ENCODE results near the gene FGF19. TPM values are rescaled to one million over a fixed set of nuclear protein-coding genes. Genes with fewer than 3 reads are reported as not detected.
A peak's percentile ranks its signal among the peaks of the same experiment; 100 is the strongest.

The FGF19 gene
- total RNA-seq, 1 experiment from 2014 or later = not detected

DNA sequence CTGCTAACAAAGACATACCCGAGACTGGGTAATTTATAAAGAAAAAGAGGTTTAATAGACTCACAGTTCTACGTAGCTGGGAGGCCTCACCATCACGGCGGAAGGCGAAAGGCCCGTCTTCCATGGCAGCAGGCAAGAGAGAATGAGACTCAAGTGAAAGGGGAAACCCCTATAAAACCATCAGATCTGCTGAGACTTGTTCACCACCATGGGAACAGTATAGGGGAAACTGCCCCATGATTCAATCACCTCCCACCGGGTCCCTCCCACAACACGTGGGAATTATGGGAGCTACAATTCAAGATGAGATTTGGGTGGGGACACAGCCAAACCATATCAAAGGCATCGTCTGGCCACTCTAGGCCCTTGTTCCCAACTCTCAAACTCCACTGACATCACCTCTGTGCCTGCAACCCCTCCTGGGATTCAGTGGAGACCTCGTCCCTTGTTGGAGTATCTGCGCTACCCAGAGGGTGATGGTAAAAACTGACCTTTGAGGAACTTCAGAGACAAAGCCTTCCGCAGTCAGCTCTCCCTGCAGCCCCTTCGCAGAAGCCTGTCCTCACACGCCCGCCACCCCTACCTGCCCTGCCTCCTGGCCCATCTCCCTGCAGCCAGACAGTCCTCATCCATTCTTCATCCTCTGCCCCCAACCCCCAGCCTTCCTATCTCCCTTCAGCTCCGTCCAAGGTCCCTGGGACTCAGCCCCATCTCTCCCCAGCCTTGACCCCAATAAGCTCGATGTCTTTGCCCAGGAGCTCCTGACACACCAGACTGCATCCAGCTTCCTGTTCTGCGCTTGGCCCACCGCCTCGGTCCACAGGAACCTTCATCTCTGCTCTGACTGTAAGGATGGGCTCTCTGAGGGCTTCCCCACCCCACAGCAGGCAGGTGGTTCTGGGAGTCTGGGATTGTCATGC, 47.0 kb downstream of the FGF19 start:
- DNase-seq (ENCODE audit: low spot score) = no peak

DNA sequence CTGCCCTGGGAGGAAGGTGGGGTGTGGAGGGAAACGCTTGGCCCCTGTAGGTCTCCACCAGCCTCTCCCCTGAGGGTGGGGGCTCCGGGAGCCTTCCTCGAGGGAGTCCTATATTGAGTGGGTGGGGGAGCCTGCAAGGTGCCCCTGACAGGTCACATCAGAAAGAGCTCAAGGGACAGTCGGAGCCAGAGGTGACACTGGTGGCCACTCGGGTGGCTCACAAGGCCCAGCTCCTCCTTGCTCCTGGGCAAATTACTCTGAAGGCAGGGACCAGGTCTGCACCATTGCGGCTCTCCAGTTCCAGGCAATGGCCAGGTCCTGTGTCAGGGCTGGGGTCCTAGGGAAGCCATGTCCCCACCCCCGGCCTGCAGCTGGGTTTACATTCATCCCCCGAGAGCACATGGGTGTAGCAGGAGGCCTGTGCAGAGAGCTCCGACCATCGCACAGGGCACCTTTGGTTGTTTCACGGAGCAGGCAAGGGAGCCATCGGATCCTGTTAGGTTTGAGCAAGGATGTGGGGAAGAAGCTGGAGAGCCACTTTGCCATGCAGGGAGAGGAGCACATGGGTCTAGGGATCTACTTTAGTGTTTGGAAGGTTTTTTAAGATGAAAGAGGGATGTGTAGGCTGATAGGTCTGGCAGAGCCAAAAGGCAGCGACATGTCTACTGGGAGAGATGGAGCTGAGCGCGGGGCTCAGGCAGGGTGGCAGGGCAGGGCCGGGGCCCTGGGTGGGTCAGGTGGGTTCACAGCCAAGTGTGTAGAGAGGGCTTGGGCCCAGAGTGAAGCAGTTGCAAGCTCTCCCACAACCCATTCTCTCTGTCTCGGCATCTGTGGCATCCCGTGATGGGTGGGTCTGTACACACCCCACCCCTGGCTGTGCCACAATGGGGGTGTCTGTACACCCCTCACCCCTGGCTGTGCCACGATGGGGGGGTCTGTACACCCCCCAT, 48.1 kb downstream of the FGF19 start:
- DNase-seq (ENCODE audit: low spot score) = no peak

DNA sequence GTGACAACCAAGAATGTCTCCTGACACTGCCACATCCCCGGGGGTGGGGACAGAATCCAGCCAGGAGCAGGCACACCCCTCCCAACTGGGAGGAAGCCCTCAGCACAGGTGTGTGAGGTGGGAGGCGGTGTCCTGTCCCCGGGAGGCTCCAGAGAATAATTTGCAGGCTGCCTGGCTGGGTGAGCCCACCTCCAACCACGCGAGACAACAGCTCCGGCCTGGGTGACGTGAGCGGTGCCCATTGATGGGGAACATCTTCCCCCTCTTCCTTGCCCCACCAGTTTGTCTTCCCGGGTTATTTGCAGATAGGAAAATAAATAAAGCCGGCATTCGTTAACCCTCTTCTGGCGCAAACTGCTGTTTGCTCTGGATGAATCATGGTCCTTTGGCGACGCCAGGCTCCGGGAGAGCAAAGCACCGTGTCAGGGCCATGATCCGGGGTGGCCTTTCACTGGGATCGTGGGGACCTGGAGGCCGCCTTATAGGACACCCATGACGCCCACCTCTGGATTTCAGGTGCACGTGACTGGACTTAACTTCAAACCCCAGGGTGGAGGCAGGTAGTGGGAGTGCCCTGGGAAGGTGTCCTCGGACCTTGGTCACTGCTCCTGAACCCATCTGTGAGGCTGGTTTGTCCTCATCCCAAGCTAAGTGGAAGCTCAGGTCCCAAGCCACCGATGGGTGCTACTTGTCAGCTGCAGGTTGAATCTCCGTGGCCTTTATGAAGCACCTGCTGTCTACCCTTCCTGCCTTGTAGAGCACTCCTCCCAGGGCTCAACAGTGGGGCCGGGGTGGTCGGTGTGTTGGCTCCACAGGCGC, 49.0 kb downstream of the FGF19 start:
- peak; percentile 66 for DNase-seq (ENCODE audit: low spot score)

DNA sequence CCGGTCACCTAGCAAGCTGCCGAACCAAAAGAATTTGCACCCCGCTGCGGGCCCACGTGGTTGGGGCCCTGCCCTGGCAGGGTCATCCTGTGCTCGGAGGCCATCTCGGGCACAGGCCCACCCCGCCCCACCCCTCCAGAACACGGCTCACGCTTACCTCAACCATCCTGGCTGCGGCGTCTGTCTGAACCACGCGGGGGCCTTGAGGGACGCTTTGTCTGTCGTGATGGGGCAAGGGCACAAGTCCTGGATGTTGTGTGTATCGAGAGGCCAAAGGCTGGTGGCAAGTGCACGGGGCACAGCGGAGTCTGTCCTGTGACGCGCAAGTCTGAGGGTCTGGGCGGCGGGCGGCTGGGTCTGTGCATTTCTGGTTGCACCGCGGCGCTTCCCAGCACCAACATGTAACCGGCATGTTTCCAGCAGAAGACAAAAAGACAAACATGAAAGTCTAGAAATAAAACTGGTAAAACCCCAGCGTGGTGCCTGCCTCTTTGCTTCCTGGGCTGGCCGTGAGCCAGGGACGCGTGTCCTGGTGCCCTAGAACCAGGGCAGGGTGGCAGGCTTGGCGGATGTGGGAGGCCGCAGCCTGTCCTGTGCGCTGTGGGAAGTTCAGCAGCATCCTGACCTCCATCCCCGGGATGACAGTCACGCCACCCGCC, 49.7 kb downstream of the FGF19 start:
- DNase-seq (ENCODE audit: low spot score) = peak; percentile 42

DNA sequence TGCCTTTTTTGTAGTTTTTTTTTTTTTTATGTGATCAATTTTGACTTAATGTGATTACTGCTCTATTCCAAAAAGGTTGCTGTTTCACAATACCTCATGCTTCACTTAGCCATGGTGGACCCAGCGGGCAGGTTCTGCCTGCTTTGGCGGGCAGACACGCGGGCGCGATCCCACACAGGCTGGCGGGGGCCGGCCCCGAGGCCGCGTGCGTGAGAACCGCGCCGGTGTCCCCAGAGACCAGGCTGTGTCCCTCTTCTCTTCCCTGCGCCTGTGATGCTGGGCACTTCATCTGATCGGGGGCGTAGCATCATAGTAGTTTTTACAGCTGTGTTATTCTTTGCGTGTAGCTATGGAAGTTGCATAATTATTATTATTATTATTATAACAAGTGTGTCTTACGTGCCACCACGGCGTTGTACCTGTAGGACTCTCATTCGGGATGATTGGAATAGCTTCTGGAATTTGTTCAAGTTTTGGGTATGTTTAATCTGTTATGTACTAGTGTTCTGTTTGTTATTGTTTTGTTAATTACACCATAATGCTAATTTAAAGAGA, 50.3 kb downstream of the FGF19 start:
- no peak for DNase-seq (ENCODE audit: low spot score)

DNA sequence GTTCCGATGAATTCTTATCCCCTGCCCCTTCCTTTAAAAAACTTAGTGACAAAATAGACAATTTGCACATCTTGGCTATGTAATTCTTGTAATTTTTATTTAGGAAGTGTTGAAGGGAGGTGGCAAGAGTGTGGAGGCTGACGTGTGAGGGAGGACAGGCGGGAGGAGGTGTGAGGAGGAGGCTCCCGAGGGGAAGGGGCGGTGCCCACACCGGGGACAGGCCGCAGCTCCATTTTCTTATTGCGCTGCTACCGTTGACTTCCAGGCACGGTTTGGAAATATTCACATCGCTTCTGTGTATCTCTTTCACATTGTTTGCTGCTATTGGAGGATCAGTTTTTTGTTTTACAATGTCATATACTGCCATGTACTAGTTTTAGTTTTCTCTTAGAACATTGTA, 50.8 kb downstream of the FGF19 start:
- DNase-seq (ENCODE audit: low spot score) = no peak

DNA sequence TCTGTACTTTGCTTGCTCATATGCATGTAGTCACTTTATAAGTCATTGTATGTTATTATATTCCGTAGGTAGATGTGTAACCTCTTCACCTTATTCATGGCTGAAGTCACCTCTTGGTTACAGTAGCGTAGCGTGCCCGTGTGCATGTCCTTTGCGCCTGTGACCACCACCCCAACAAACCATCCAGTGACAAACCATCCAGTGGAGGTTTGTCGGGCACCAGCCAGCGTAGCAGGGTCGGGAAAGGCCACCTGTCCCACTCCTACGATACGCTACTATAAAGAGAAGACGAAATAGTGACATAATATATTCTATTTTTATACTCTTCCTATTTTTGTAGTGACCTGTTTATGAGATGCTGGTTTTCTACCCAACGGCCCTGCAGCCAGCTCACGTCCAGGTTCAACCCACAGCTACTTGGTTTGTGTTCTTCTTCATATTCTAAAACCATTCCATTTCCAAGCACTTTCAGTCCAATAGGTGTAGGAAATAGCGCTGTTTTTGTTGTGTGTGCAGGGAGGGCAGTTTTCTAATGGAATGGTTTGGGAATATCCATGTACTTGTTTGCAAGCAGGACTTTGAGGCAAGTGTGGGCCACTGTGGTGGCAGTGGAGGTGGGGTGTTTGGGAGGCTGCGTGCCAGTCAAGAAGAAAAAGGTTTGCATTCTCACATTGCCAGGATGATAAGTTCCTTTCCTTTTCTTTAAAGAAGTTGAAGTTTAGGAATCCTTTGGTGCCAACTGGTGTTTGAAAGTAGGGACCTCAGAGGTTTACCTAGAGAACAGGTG, 51.8 kb downstream of the FGF19 start:
- no peak for DNase-seq (ENCODE audit: low spot score)

DNA sequence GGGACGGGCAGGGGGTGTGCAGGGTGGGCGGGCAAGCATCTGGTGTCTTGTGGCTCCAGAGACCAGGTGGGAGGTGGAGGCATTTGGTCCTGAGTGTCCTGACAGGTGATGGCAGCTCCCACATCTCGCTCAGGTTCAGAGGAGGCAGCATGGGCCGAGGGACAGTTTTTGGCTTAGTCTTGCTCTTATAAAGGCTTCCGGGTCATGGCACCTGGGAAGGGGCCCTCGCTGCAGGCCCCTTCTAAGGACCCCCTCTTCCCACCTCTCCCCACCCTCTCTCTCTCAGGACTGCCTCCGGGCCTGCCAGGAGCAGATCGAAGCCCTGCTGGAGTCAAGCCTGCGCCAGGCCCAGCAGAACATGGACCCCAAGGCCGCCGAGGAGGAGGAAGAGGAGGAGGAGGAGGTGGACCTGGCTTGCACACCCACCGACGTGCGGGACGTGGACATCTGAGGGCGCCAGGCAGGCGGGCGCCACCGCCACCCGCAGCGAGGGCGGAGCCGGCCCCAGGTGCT, 52.9 kb downstream of the FGF19 start:
- no peak for DNase-seq (ENCODE audit: low spot score)

DNA sequence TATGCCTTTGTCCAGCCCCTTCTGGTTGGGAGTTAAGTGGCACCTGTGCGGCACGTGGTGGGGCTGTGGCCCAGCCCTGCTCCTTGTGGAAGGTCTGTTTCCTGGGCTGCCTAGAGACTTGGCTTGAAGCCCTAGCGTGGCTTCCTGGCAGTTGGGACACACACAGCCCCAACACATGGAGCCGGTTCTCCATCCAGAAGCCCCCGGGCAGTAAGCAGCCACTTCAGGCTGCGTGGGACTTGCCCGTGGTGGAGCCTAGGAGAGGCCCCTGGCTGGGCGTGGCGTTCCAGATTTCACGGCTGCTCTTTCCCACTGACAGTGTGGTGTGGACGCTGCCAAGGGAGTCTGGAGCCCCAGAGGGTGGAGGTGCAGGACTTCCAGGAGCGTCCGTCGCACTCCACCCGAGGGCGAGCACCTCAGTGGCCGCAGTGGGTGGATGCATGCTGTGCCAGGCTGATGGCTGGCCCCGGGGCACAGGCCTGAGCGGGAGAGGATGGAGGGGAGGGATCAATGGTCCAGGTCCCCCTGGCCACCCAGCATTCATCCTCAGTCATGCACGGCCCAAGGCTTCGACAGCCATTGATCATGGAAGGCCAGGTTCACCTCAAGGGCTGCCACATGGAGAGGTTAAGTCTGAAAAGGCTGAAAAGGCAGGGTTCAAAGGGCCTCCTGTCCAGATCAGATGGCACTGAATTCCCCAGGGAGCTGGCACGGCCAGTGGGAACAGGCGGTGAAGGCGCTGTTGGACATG, 53.6 kb downstream of the FGF19 start:
- no peak for DNase-seq (ENCODE audit: low spot score)

DNA sequence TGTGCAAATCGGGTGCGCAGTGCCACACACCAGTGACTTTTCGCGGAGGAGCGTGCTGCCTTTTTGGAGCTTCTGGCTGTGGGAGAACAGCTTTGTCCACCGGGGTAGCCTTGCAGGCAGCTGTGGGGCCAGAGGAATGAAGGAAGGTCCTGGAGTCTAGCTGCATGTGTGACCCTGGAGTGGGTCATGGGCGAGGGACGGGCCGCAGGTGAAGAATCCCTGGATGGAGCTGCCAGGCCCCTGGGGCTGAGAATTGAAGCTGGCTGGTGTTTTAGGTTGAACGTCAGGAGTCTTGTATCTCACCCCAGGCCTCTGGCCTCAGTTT, 54.3 kb downstream of the FGF19 start:
- no peak for DNase-seq (ENCODE audit: low spot score)

DNA sequence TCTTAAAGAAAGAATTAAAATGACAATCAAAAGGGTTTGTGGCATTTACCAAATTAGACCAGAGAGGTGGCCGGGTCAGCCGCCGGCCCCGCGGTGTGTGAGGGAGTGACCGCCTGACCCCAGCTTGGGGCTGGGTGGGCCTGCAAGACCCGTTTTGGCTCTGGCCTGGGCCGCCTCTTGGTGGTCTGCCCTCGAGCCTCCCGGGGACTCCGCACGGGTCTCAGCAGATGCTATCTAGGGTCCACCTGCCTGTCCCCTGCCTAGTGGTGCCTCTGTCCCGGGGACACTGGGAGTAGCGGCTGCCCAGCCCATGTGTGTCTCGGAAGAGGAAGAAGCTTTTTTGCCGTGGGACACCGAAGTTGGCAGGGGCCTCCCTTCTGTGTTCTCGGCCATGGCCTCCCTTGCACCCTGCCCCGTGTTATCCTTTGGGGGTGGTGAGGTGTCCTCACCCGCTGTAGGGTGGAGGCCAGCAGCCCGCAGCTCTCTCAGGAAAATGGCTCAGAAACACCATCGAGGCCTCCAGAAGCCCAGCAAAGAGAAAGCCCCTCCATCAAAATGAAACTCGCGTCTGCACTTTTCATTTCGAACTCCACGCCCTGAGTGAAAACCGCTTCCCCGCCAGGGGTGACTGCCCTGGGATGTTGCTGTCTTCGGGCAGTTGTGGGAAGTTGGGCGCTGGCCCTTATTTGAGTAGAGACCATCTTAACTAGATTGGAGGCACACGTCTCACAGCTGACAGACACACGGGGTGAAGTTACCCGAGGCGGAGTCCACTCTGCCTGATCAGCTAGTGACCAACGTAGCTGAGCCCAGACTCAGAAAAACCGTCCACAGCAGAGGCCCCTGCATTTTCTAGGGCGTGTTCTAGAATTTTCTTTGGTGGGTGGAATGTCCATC, 54.9 kb downstream of the FGF19 start:
- DNase-seq (ENCODE audit: low spot score) = no peak

Other genes starting within 250 kb of the FGF19 start
- not detected in 2 replicates for gene LINC01488, start 222.4 kb downstream of the FGF19 start, total RNA-seq (2014; rRNA removed; shearing (Covaris generic))
- gene CCND1, start 62.9 kb downstream of the FGF19 start, total RNA-seq (2014; rRNA removed; shearing (Covaris generic)) = 422 and 522 TPM in 2 replicates
- 16.0 and 25.6 TPM in 2 replicates for gene LTO1, start 28.7 kb downstream of the FGF19 start, total RNA-seq (2014; rRNA removed; shearing (Covaris generic))
- gene FGF4, start 71.3 kb upstream of the FGF19 start, total RNA-seq (2014; rRNA removed; shearing (Covaris generic)) = not detected in 2 replicates
- gene FGF3, start 115.4 kb upstream of the FGF19 start, total RNA-seq (2014; rRNA removed; shearing (Covaris generic)) = 0.24 TPM in 1 of 2 replicates, not detected in the other